HG02588 (cell line): ENCODE data around the gene IFNA1.
"Not testable (repeated sequence)": the region's sequence is repeated elsewhere in the genome, so short reads cannot be mapped to it uniquely, and the experiment has no call there.

Experiments used
- ATAC-seq: cut with Tn5 transposase; IDR thresholded peaks from one replicate; pipeline ENCODE4 v1.9.1; 2021; ENCODE audit warnings: mild to moderate bottlenecking, moderate library complexity; ENCODE audit not compliant: unreplicated experiment

IFNA1 gene

DNA sequence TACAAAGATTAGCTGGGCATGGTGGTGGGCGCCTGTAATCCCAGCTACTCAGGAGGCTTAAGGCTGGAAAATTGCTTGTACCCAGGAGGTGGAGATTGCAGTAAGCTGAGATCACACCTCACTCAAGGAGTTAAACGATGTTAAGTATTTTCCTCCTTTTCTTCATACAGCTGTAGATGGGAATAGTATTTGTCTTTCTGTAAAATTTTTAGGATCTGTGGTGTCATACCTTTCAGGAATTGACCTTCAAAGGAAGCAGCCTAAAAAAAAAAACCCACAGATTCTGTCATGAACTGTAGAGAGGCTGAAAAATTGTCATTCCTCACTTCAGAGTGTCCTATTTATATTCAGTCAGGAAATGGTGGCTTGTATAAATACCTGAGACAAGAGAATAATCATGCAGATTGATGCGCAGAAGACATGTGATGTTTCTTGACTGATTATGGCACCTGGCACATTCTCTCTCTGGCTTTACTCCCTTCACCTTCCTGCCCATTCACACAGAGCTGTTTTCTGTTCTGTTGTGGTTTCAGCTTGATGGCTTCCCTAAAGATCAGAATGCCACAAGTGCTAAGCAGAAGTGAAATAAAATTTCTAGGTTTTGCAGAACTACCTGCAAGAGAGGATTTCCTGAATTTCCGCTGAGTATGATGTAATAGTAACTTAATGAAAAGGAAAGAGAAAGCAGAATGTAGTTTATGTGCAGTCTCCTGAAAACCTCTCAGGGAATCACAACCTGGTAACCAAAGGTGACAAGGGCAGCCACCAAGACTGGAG lies 3.8 kb downstream of the IFNA1 start:
- peak; percentile 95 for ATAC-seq

DNA sequence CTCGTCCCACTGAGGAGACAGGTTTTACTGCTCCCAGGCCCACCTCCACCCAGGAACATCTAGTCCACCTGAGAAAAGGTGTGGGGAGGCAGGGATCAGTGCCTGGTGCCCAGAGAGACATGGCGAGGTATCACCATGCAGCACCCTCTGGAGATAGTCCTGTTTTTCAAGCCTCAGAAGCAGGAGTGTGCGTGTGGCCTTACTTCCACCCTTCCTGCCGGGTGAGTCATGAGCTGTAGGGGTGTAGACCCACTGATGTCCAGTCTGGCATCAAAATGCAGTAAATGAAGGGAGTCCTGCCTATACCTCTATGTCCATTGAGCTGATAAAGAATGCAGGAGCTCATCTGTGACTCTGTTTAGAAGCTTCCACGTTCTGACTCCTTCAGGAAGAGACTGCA lies 9.1 kb downstream of the IFNA1 start:
- not testable (repeated sequence) for ATAC-seq

DNA sequence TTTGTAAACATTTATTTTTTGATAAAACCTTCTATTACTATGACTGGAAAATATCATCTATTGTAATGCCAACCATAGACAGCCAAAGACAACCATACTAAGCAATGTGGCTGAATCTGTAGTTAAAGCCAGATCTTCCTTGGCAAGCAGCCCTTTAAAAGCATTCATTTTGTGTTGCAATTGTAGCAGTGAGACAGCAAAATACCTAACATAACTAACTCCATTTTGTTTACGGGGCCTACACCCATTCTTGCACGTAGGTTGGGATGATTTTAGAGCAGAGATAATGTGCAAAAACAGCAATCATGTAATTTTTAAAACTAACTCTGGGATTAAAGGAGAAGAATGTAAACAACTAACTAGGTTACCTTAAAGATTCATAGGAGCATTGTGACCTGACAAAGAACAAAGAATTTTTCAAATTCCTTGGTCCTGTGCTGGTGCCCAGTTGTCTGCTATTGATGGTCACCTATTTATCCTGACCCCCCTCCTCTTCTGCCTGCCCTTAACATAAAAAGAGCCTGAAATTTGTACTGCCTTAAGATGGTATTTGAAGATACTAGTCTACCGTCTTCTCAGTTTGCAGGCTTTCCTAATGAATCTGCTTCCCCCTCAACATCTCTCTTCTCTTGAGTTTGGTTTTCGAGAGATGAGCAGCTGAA lies 10.6 kb downstream of the IFNA1 start:
- ATAC-seq = no peak

DNA sequence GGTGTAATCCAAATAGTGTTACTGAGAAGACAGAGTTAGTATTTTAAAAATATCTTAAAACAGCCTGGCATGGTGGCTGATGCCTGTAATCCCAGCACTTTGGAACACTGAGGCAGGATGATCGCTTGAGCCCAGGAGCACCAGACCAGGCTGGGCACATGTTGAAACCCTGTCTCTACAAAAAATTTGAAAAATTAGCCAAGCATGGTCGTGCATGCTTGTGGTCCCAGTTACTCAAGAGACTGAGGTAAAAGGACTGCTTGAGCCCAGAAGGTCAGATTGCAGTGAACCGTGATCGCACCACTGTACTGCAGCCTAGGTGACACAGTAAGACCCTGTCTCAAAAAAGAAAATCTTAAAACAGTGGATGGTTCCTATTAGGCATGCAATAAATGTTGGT lies 12.4 kb downstream of the IFNA1 start:
- ATAC-seq = no peak

DNA sequence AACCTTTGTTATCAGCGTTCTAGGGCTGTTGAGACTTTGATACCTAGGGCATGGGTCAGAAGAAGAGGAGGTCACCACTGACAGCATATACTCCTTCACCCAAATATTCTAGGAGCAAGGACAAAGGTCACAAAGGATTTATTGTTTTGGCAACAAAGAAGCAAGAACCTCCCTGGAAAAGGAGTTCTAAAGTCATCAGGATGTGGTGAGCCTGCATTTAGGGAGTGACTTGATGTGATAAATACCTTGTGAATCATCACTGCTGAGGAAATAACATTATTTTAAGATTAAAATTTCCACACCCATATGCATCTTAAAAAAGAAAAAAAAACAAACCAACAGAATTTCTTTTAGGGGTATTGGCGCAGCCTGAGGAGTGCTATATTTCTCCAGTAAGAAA lies 13.9 kb downstream of the IFNA1 start:
- no peak for ATAC-seq

DNA sequence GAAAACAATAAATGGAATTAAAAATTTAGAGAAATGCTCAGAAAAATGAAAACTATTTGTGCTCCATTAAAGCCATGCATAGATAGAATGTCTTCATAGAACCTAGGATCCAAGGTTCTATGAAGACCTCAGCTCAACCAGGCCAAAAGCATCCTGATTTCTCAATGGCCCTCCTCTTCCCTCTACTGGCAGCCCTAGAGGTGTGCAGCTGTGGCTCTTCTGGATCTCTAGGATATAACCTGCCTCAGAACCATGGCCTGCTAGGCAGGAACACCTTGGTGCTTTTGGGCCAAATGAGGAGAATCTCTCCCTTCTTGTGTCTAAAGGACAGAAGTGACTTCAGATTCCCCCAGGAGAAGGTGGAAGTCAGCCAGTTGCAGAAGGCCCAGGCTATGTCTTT lies 15.1 kb downstream of the IFNA1 start:
- no peak for ATAC-seq

DNA sequence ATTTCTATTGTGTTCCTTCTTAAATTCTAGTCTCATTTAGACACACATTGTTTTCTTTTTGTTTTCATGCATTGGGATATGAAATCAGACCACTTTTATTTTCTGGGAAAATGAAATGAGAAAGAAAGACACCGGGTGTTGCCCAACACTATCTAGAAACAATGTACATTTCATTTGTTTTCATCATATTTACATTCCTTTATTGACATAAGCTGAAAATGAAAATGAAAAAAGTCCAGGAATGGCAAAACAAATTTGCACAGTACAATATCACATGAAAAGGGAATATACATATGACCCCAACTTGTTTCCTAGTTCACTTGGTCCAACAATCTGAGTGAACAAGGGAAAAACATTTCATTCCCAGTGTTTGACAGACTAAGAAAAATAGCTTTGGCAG lies 21.1 kb downstream of the IFNA1 start:
- no peak for ATAC-seq

DNA sequence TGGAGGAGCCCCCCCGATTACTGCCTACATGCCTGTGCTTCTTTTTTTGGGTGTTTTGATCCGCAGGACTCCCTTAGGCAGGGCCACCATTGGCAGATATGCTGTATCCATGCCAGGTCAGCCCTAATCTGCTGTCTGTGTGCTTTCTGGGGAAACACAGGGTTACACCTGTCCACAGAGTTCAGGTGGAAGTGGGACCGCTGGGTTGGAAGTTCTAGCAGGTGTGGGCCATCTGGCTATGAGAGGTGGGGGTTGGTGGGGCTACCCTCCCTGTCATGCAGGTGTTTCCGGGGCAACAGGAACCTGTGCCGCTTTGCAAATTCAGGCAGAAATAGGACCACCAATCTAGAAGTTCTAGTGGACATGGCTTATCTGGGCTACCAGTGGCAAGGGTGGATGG lies 24.9 kb downstream of the IFNA1 start:
- no peak for ATAC-seq

DNA sequence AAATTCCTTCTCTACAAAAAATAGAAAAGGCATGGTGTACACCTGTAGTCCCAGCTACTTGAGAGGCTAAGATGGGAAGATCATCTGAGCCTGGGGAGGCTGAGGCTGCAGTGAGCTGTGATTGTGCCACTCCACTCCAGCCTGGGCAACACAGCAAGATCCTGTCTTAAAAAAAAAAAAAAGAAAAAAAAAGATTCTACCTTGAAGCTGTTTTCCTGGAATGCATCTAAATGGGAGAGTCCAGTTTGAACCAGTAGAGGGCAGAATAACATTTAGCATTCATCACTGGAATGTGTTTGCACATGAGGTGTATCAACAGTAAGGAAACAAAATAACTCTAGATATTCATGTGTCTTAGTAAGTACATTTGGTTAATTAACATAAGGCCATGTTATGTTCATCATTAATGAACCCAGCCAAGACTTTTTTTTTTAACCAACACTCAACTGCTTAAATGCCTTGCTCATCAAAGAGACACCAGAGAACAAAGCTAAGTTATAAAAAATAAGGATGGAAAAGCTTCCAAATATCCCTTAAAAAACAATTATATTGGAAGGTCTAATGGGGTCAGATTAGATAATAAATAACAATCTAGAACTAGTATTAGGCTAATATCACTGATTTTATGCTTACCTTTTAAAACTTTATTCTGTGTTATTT lies 25.8 kb downstream of the IFNA1 start:
- peak; percentile 80 for ATAC-seq

DNA sequence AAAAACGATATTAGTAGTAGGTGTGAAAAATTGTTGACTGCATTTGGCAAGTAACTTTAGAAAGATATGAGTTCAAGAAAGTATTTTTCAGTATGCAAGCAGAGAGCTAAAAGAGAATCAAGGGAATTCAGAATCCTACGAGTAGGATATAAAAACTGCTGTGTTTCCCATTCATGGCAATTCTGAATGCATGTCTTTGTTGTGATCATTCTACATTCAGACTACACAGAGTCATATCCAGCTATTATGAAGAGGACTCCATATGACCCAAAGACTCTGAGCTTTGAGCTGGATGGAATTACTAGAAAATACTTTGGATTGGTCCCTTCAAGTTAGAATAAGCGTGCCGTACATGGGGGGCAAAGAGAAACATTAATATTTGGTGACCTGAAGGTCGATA lies 29.9 kb downstream of the IFNA1 start:
- ATAC-seq = no peak

DNA sequence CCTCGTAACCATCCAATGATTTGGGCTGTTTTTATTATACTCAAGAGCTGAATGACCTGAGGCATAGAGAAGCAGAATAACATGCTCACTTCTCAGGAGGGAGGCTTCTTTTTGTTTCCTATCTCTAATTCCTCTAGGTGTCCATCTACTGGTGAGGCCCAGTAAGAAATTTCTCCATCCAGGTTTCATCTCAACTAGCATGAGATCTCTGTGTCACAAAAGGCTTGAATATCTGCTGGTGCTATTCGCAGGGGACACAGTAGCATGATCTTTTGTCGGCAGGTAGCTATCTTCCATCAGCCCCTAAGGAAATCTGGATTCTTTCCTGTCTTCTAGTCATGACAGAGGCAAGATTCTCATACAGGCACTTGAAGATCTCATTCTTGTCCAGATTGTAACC lies 33.0 kb downstream of the IFNA1 start:
- ATAC-seq = no peak

DNA sequence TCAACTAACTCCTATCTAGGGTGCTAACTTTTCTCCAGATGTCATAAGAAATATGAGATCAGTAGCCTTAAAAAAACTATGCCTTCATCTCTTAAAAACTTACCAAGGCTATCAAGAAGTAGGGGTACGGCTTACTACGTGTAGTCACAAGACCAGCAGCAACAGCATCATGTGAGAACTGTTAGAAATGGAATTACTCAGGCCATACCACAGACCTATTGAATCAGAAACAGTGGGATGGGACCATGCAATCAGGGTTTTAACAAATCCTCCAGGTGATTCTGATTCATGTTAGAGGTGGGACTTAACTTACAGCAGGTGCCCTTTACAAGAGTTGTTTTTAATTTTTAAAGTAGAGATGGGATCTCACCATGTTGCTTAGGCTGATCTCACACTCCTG lies 37.2 kb downstream of the IFNA1 start:
- no peak for ATAC-seq

DNA sequence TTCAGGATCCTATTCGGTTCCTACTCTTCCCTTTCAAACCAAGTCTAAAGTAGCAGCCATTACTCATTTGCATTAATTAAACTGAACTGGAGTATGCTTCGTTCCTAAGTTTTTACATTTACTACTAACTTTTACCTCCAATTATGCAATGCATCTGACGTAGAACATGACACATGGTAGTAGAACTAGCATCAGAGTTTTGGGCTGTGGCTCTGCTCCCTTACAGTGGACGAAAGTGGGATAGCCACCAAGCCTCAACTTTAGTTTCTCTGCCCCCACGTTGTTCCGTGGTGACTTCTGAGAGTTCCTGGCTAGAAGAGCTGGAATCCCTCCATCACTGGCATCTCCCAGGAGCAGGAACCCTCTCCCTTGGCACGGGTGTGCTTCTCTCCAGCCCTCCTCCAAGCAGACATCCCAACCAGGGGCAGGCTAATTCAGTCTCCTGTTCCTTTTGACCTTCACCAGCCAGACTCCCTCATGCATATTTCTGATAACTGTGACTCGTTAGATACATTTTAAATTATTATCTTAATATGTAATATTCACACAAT lies 39.0 kb downstream of the IFNA1 start:
- ATAC-seq = no peak

DNA sequence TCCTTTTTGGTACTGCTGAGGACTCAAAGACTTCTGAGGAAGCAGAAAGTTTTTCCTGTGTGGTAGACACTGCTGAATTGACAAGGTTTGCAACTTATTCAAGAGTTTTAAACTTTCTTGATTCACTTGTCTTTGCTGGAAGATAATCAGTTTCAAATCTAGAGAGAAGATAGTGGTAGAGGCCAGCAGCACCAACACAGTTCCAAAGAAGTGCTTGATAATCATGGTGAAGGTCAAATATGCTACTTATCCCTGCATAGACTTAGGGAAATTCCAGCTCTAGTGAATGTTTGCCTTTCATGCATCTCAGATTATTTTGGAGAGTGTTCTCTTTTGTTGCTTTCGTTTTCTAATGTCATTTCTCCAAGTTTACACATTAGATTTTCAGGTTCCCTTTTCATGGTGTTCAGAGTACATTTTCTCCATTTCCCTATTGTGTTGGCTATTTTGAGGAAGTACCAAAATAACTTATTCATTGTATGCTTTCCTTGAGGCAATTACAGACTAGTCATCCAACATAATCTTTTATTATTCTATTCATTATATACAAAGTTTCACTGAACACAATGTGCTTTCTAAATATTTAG lies 41.3 kb downstream of the IFNA1 start:
- no peak for ATAC-seq

DNA sequence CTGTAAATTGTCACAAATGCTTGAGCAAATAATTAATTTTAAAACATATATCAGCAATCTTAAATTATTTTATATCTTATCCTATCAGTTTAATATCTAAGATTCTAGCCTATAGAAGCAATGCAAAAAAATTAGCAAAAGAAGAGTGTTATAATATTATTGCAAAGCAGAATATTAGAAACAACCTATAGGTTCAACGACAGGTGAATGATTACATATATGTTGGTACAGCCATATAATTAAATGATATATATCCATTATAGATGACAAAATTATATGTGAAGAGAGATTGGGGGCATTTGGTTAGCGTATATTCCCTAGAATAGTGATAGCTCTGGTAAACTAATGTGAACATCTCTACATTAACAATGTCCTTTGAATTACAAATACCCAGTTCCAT lies 42.0 kb downstream of the IFNA1 start, which contains the start of gene IFNE:
TSS of gene IFNE (minus strand) at position 101 of the 400 bp plus-strand sequence. CDS start 619 bp downstream, outside the sequence.
- ATAC-seq = no peak
